ENCODE data around the gene IRF9. TPM values are rescaled to one million over a fixed set of nuclear protein-coding genes. Genes with fewer than 3 reads are reported as not detected.

The IRF9 gene
- total and polyA plus RNA-seq, 2 of the 13 experiments (the other 11 are each of a cell fraction or from before 2014, with no cell fraction given): 14.9 to 49.7 TPM

DNA sequence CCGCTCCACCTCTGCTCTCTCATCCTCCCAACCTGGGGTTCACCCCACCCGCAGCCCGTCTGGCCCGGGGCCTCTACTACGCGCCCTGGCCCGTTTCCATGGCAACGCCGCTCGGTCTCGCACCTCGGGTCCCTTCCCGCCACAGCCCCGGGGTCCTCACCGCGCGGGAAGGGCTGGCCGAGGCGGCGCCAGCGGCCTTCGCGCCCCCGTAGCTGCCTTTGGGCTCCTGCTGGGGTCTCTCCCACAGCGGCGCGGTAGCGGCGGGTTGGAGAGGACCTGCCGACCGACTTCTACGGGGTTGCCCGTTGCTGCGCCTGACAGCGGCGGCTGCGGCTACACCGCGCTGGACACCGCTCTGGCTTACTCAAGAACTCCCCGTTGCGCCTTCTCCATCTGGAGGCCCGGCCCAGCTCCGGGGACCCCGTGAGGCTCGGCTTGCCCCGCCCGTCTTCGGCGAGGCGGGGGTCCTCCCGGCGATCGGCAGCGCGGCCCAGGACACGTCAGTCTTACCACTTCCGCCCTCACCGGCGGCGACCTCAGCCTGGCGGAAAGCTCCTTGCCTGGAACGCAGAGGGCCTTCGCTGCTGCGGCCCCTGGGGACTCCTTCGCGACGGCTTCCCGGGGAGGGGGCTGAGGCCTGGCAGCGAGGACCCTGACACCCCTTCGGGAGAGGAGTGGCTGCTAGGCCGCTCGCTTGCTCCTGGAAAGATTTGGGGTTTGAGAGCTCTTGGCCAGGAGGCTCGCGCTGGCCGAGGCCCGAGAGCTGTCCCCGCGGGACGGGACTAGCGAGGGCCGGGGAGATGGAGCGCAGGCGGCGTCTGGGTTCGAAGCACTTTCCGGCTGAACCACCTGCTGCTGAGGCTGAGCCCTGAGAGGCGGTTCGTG, 34.4 kb downstream of the IRF9 start, which contains the start of gene TM9SF1 (continued):
- TF ChIP-seq, protein P1, sequence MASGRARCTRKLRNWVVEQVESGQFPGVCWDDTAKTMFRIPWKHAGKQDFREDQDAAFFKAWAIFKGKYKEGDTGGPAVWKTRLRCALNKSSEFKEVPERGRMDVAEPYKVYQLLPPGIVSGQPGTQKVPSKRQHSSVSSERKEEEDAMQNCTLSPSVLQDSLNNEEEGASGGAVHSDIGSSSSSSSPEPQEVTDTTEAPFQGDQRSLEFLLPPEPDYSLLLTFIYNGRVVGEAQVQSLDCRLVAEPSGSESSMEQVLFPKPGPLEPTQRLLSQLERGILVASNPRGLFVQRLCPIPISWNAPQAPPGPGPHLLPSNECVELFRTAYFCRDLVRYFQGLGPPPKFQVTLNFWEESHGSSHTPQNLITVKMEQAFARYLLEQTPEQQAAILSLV (CRISPR knock-in tag; IDR thresholded peaks at IDR 0.05; ENCODE audit: borderline replicate concordance): peak; percentile 99
- TF ChIP-seq, protein P2, sequence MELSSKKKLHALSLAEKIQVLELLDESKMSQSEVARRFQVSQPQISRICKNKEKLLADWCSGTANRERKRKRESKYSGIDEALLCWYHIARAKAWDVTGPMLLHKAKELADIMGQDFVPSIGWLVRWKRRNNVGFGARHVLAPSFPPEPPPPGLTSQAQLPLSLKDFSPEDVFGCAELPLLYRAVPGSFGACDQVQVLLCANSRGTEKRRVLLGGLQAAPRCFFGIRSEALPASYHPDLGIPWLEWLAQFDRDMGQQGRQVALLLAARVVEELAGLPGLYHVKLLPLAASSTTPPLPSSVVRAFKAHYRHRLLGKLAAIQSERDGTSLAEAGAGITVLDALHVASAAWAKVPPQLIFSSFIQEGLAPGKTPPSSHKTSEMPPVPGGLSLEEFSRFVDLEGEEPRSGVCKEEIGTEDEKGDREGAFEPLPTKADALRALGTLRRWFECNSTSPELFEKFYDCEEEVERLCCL (CRISPR knock-in tag; IDR thresholded peaks at IDR 0.05; ENCODE audit: borderline replicate concordance): peak; percentile 98
- TF ChIP-seq, protein P3, sequence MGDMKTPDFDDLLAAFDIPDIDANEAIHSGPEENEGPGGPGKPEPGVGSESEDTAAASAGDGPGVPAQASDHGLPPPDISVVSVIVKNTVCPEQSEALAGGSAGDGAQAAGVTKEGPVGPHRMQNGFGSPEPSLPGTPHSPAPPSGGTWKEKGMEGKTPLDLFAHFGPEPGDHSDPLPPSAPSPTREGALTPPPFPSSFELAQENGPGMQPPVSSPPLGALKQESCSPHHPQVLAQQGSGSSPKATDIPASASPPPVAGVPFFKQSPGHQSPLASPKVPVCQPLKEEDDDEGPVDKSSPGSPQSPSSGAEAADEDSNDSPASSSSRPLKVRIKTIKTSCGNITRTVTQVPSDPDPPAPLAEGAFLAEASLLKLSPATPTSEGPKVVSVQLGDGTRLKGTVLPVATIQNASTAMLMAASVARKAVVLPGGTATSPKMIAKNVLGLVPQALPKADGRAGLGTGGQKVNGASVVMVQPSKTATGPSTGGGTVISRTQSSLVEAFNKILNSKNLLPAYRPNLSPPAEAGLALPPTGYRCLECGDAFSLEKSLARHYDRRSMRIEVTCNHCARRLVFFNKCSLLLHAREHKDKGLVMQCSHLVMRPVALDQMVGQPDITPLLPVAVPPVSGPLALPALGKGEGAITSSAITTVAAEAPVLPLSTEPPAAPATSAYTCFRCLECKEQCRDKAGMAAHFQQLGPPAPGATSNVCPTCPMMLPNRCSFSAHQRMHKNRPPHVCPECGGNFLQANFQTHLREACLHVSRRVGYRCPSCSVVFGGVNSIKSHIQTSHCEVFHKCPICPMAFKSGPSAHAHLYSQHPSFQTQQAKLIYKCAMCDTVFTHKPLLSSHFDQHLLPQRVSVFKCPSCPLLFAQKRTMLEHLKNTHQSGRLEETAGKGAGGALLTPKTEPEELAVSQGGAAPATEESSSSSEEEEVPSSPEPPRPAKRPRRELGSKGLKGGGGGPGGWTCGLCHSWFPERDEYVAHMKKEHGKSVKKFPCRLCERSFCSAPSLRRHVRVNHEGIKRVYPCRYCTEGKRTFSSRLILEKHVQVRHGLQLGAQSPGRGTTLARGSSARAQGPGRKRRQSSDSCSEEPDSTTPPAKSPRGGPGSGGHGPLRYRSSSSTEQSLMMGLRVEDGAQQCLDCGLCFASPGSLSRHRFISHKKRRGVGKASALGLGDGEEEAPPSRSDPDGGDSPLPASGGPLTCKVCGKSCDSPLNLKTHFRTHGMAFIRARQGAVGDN (CRISPR knock-in tag; IDR thresholded peaks at IDR 0.05): peak; percentile 99
- peak; percentile 7; the same call in 1 of the 2 replicates for TF ChIP-seq MTF2 (CRISPR knock-in tag; IDR thresholded peaks at IDR 0.05; ENCODE audit: borderline replicate concordance)
- peak; percentile 84; the same call in 1 of the 2 replicates for TF ChIP-seq ZNF484 (CRISPR knock-in tag; IDR thresholded peaks at IDR 0.05; ENCODE audit: borderline replicate concordance, low read depth)
- TF ChIP-seq, protein P4, sequence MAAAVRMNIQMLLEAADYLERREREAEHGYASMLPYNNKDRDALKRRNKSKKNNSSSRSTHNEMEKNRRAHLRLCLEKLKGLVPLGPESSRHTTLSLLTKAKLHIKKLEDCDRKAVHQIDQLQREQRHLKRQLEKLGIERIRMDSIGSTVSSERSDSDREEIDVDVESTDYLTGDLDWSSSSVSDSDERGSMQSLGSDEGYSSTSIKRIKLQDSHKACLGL (CRISPR knock-in tag; IDR thresholded peaks at IDR 0.05): peak; percentile 98
- peak; percentile 99 for TF ChIP-seq CBFB (CRISPR knock-in tag; IDR thresholded peaks at IDR 0.05)
- TF ChIP-seq NFIC (IDR thresholded peaks at IDR 0.05; ENCODE audit: low read length): no peak
- no peak for TF ChIP-seq REL (CRISPR knock-in tag; conservative IDR thresholded peaks at IDR 0.05)
- peak; percentile 80 for TF ChIP-seq HOXD1 (CRISPR knock-in tag; IDR thresholded peaks at IDR 0.05)
- peak; percentile 74; the same call in 1 of the 2 replicates for TF ChIP-seq NCOA2 (CRISPR knock-in tag; IDR thresholded peaks at IDR 0.05)
- TF ChIP-seq MAFF (IDR thresholded peaks at IDR 0.05; ENCODE audit: low read depth, low read length): no peak
- TF ChIP-seq, protein P5, sequence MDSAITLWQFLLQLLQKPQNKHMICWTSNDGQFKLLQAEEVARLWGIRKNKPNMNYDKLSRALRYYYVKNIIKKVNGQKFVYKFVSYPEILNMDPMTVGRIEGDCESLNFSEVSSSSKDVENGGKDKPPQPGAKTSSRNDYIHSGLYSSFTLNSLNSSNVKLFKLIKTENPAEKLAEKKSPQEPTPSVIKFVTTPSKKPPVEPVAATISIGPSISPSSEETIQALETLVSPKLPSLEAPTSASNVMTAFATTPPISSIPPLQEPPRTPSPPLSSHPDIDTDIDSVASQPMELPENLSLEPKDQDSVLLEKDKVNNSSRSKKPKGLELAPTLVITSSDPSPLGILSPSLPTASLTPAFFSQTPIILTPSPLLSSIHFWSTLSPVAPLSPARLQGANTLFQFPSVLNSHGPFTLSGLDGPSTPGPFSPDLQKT (CRISPR knock-in tag; IDR thresholded peaks at IDR 0.05; ENCODE audit: borderline replicate concordance): peak; percentile 82; the same call in 1 of the 2 replicates
- TF ChIP-seq ZBTB10 (CRISPR knock-in tag; IDR thresholded peaks at IDR 0.05; ENCODE audit: borderline replicate concordance): peak; percentile 92

All from HepG2 (cell line).